ENCODE data around the gene TCN2. TPM values are rescaled to one million over a fixed set of nuclear protein-coding genes. Genes with fewer than 3 reads are reported as not detected.
"Not testable (repeated sequence)": the region's sequence is repeated elsewhere in the genome, so short reads cannot be mapped to it uniquely, and the experiment has no call there.

Gene TCN2
- total RNA-seq, 1 experiment from 2014 or later = 0.93 TPM

- DNase-seq = no peak
- H3K79me2 ChIP-seq (ENCODE audit: low read length) = no peaks in the 10 kb centered on the region
- peaks cover 11% of the 10 kb centered on the region; the same call in 1 of the 2 replicates for H4K20me1 ChIP-seq (ENCODE audit: insufficient read depth, low read depth, low read length)
These were observed 24.0 kb upstream of the TCN2 start for GRCh38 chr22:30582788-30583545.

GRCh38 chr22:30584441-30584840, 22.5 kb upstream of the TCN2 start:
- Histone ChIP-seq H3K4me2 (ENCODE audit: low read depth, low read length, poor library complexity, severe bottlenecking) (no peak overlapping the region), H4K20me1 (ENCODE audit: insufficient read depth, low read depth, low read length) (peaks cover 13% of the 10 kb centered on the region), H3K79me2 (ENCODE audit: low read length) (peaks cover 11% of the 10 kb centered on the region), H3K9ac (ENCODE audit: low read length) (no peak overlapping the region), H2AFZ (ENCODE audit: low read length) (no peak overlapping the region), H3K4me1 (ENCODE audit: low read length) (no peaks in the 10 kb centered on the region), H3K27ac (ENCODE audit: low read length) (no peak overlapping the region), H3K9me2 (replicated peaks; ENCODE audit: insufficient read depth, low read length) (no peaks in the 10 kb centered on the region), H3K27me3 (ENCODE audit: low read length) (no peaks in the 10 kb centered on the region), H3K9me3 (ENCODE audit: low read length) (no peaks in the 10 kb centered on the region), H3K36me3 (ENCODE audit: insufficient read depth, low read length) (peaks cover 43% of the 10 kb centered on the region), H3K4me3 (ENCODE audit: low read length) (no peak overlapping the region)
- no peak for DNase-seq

More at GRCh38 chr22:30582788-30583545, 24.0 kb upstream of the TCN2 start:
- Histone ChIP-seq H3K4me2 (ENCODE audit: low read depth, low read length, poor library complexity, severe bottlenecking) (no peak overlapping the region), H2AFZ (ENCODE audit: low read length) (no peak overlapping the region), H3K9ac (ENCODE audit: low read length) (no peak overlapping the region), H3K4me1 (ENCODE audit: low read length) (no peaks in the 10 kb centered on the region), H3K27ac (ENCODE audit: low read length) (no peak overlapping the region), H3K4me3 (ENCODE audit: low read length) (no peak overlapping the region), H3K9me2 (replicated peaks; ENCODE audit: insufficient read depth, low read length) (no peaks in the 10 kb centered on the region), H3K27me3 (ENCODE audit: low read length) (no peaks in the 10 kb centered on the region), H3K36me3 (ENCODE audit: insufficient read depth, low read length) (peaks cover 32% of the 10 kb centered on the region), H3K9me3 (ENCODE audit: low read length) (no peaks in the 10 kb centered on the region)

- no peaks in the 10 kb centered on the region for H3K27me3 ChIP-seq (ENCODE audit: low read length)
- peaks cover 43% of the 10 kb centered on the region for H3K36me3 ChIP-seq (ENCODE audit: insufficient read depth, low read length)
- H2AFZ ChIP-seq (ENCODE audit: low read length) = no peak overlapping the region
- H3K4me2 ChIP-seq (ENCODE audit: low read depth, low read length, poor library complexity, severe bottlenecking) = no peak overlapping the region
- no peak overlapping the region for H3K4me3 ChIP-seq (ENCODE audit: low read length)
- no peak for DNase-seq
- peaks cover 24% of the 10 kb centered on the region for H4K20me1 ChIP-seq (ENCODE audit: insufficient read depth, low read depth, low read length)
- H3K4me1 ChIP-seq (ENCODE audit: low read length) = peaks cover 12% of the 10 kb centered on the region
- no peak overlapping the region for H3K9ac ChIP-seq (ENCODE audit: low read length)
- no peaks in the 10 kb centered on the region for H3K9me2 ChIP-seq (replicated peaks; ENCODE audit: insufficient read depth, low read length)
- peaks cover 31% of the 10 kb centered on the region for H3K79me2 ChIP-seq (ENCODE audit: low read length)
- H3K27ac ChIP-seq (ENCODE audit: low read length) = no peak overlapping the region
- no peaks in the 10 kb centered on the region for H3K9me3 ChIP-seq (ENCODE audit: low read length)
These were observed 20.6 kb upstream of the TCN2 start for GRCh38 chr22:30586414-30586813.

- Histone ChIP-seq H3K9ac (ENCODE audit: low read length) (peak overlapping the region; percentile 80), H3K27ac (ENCODE audit: low read length) (no peak overlapping the region; the same call in 1 of the 2 replicates), H3K27me3 (ENCODE audit: low read length) (no peaks in the 10 kb centered on the region), H3K79me2 (ENCODE audit: low read length) (peaks cover 33% of the 10 kb centered on the region), H3K36me3 (ENCODE audit: insufficient read depth, low read length) (peaks cover 31% of the 10 kb centered on the region), H3K4me3 (ENCODE audit: low read length) (peak overlapping the region; percentile 75), H3K4me2 (ENCODE audit: low read depth, low read length, poor library complexity, severe bottlenecking) (peak overlapping the region; percentile 77), H2AFZ (ENCODE audit: low read length) (no peak overlapping the region), H3K9me2 (replicated peaks; ENCODE audit: insufficient read depth, low read length) (no peaks in the 10 kb centered on the region), H4K20me1 (ENCODE audit: insufficient read depth, low read depth, low read length) (peaks cover 16% of the 10 kb centered on the region), H3K4me1 (ENCODE audit: low read length) (peaks cover 16% of the 10 kb centered on the region), H3K9me3 (ENCODE audit: low read length) (no peaks in the 10 kb centered on the region)
- peak; percentile 52 for DNase-seq
These were observed 15.8 kb upstream of the TCN2 start for GRCh38 chr22:30591191-30591587.

GRCh38 chr22:30591588-30592359, 15.2 kb upstream of the TCN2 start, which contains the start of gene PES1:
TSS of gene PES1 (minus strand) at chr22:30591910. CDS start at chr22:30591833, 77 bp downstream.
- Histone ChIP-seq H3K4me3 (ENCODE audit: low read length) (peak within 1 kb of the TSS; percentile 75), H3K9me3 (ENCODE audit: low read length) (no peaks in the 10 kb centered on the region), H3K27me3 (ENCODE audit: low read length) (no peaks in the 10 kb centered on the region), H3K4me2 (ENCODE audit: low read depth, low read length, poor library complexity, severe bottlenecking) (peak within 1 kb of the TSS; percentile 77), H3K36me3 (ENCODE audit: insufficient read depth, low read length) (peaks cover 28% of the 10 kb centered on the region), H3K79me2 (ENCODE audit: low read length) (peaks cover 33% of the 10 kb centered on the region), H3K4me1 (ENCODE audit: low read length) (peaks cover 16% of the 10 kb centered on the region), H2AFZ (ENCODE audit: low read length) (no peak within 1 kb of the TSS), H3K27ac (ENCODE audit: low read length) (peak within 1 kb of the TSS; percentile 67; the same call in 1 of the 2 replicates), H3K9me2 (replicated peaks; ENCODE audit: insufficient read depth, low read length) (no peaks in the 10 kb centered on the region), H4K20me1 (ENCODE audit: insufficient read depth, low read depth, low read length) (peaks cover 13% of the 10 kb centered on the region), H3K9ac (ENCODE audit: low read length) (peak within 1 kb of the TSS; percentile 80)
- peak; percentile 99 for DNase-seq

GRCh38 chr22:30592360-30592713, 14.6 kb upstream of the TCN2 start:
- H3K9ac ChIP-seq (ENCODE audit: low read length) = 0 out of 2 replicates have a peak overlapping the region, but pooled peaks have one; percentile 34

GRCh38 chr22:30596199-30596598, 10.8 kb upstream of the TCN2 start:
- Histone ChIP-seq H3K4me3 (ENCODE audit: low read length) (no peak overlapping the region), H3K4me1 (ENCODE audit: low read length) (peaks cover 4% of the 10 kb centered on the region), H3K9ac (ENCODE audit: low read length) (no peak overlapping the region), H3K4me2 (ENCODE audit: low read depth, low read length, poor library complexity, severe bottlenecking) (no peak overlapping the region), H3K36me3 (ENCODE audit: insufficient read depth, low read length) (no peaks in the 10 kb centered on the region), H4K20me1 (ENCODE audit: insufficient read depth, low read depth, low read length) (no peaks in the 10 kb centered on the region), H3K9me2 (replicated peaks; ENCODE audit: insufficient read depth, low read length) (no peaks in the 10 kb centered on the region), H3K27ac (ENCODE audit: low read length) (no peak overlapping the region), H2AFZ (ENCODE audit: low read length) (no peak overlapping the region), H3K79me2 (ENCODE audit: low read length) (peaks cover 5% of the 10 kb centered on the region), H3K9me3 (ENCODE audit: low read length) (no peaks in the 10 kb centered on the region), H3K27me3 (ENCODE audit: low read length) (no peaks in the 10 kb centered on the region)
- DNase-seq = no peak

More at GRCh38 chr22:30592360-30592713, 14.6 kb upstream of the TCN2 start:
- Histone ChIP-seq H3K36me3 (ENCODE audit: insufficient read depth, low read length) (peaks cover 22% of the 10 kb centered on the region), H3K79me2 (ENCODE audit: low read length) (peaks cover 33% of the 10 kb centered on the region), H4K20me1 (ENCODE audit: insufficient read depth, low read depth, low read length) (peaks cover 13% of the 10 kb centered on the region), H3K4me3 (ENCODE audit: low read length) (peak overlapping the region; percentile 52; the same call in 1 of the 2 replicates), H3K4me1 (ENCODE audit: low read length) (peaks cover 16% of the 10 kb centered on the region), H3K4me2 (ENCODE audit: low read depth, low read length, poor library complexity, severe bottlenecking) (peak overlapping the region; percentile 77)
- not testable (repeated sequence) for H3K27ac ChIP-seq (ENCODE audit: low read length); DNase-seq; H2AFZ ChIP-seq (ENCODE audit: low read length); H3K27me3 ChIP-seq (ENCODE audit: low read length); H3K9me2 ChIP-seq (replicated peaks; ENCODE audit: insufficient read depth, low read length); H3K9me3 ChIP-seq (ENCODE audit: low read length)

GRCh38 chr22:30596886-30597285, 10.1 kb upstream of the TCN2 start:
- Histone ChIP-seq H2AFZ (ENCODE audit: low read length) (no peak overlapping the region), H3K4me1 (ENCODE audit: low read length) (peaks cover 4% of the 10 kb centered on the region), H3K4me2 (ENCODE audit: low read depth, low read length, poor library complexity, severe bottlenecking) (no peak overlapping the region), H3K79me2 (ENCODE audit: low read length) (no peaks in the 10 kb centered on the region), H4K20me1 (ENCODE audit: insufficient read depth, low read depth, low read length) (no peaks in the 10 kb centered on the region), H3K27ac (ENCODE audit: low read length) (no peak overlapping the region), H3K9me3 (ENCODE audit: low read length) (no peaks in the 10 kb centered on the region), H3K9me2 (replicated peaks; ENCODE audit: insufficient read depth, low read length) (no peaks in the 10 kb centered on the region), H3K4me3 (ENCODE audit: low read length) (no peak overlapping the region), H3K9ac (ENCODE audit: low read length) (no peak overlapping the region), H3K36me3 (ENCODE audit: insufficient read depth, low read length) (no peaks in the 10 kb centered on the region), H3K27me3 (ENCODE audit: low read length) (no peaks in the 10 kb centered on the region)
- no peak for DNase-seq
